Osteoblast (primary cell): ENCODE results near the gene TMEM255B. TPM values are rescaled to one million over a fixed set of nuclear protein-coding genes. Genes with fewer than 3 reads are reported as not detected.

Experiments used
- DNase-seq: peaks from one replicate; pipeline ENCODE4 v3.0.0; 2011; ENCODE audit warnings: low spot score, mixed read lengths; ENCODE audit not compliant: insufficient read length; ENCODE audit errors: missing footprints
- H2AFZ ChIP-seq: 2 replicates; pipeline ENCODE4 v1.6.0; 2011; ENCODE audit warnings: mild to moderate bottlenecking, low read length
- H3K27ac ChIP-seq: 2 replicates; pipeline ENCODE4 v1.5.1; 2011; ENCODE audit warnings: mild to moderate bottlenecking, low read depth, low read length, moderate library complexity
- H3K27me3 ChIP-seq: 2 replicates; pipeline ENCODE4 v1.6.0; 2012; ENCODE audit warnings: mild to moderate bottlenecking, control low read depth, inconsistent platforms, low read length, moderate library complexity; ENCODE audit not compliant: insufficient read depth
- H3K36me3 ChIP-seq: 2 replicates; pipeline ENCODE4 v1.5.1; 2011; ENCODE audit warnings: mild to moderate bottlenecking, low read length, control low read depth, moderate library complexity; ENCODE audit not compliant: insufficient read depth
- H3K4me1 ChIP-seq: 2 replicates; pipeline ENCODE4 v1.5.1; 2011; ENCODE audit warnings: mild to moderate bottlenecking, low read length, control low read depth, moderate library complexity; ENCODE audit not compliant: insufficient read depth
- H3K4me2 ChIP-seq: 2 replicates; pipeline ENCODE4 v1.6.0; 2011; ENCODE audit warnings: mild to moderate bottlenecking, low read length; ENCODE audit not compliant: insufficient read depth
- H3K4me3 ChIP-seq: fragments of 200-600 bp; sonication (generic); 3 replicates; pipeline ENCODE4 v1.5.1; 2012; ENCODE audit warnings: mild to moderate bottlenecking, low read length, inconsistent platforms; ENCODE audit not compliant: insufficient read depth
- H3K79me2 ChIP-seq: 2 replicates; pipeline ENCODE4 v1.6.0; 2012; ENCODE audit warnings: mild to moderate bottlenecking, low read length, control low read depth, inconsistent platforms; ENCODE audit not compliant: insufficient read depth
- H3K9me3 ChIP-seq: 2 replicates; pipeline ENCODE4 v1.5.1; 2011; ENCODE audit warnings: low read depth, low read length, control low read depth
- H4K20me1 ChIP-seq: 2 replicates; pipeline ENCODE4 v1.6.0; 2012; ENCODE audit warnings: mild to moderate bottlenecking, low read length, control low read depth; ENCODE audit not compliant: insufficient read depth
- CTCF ChIP-seq: IDR thresholded peaks from 2 replicates; pipeline ENCODE4 v1.5.1; 2011; ENCODE audit warnings: mild to moderate bottlenecking, low read depth, low read length, moderate library complexity; ENCODE audit errors: extremely low read depth
- total RNA-seq: library from RNA; depleted of rRNA; stranded (reverse); fragments of >200 nt; gene quantifications from 2 replicates; pipeline ENCODE4 v1.2.3, GENCODE V29; 2012

The TMEM255B gene
- total RNA-seq, 1 donor: 1.8 TPM

GRCh38 chr13:113846636-113847318 lies 87.8 kb downstream of the TMEM255B start:
- Histone ChIP-seq H3K27ac (no peak overlapping the region), H3K79me2 (peaks cover 98% of the 10 kb centered on the region), H3K4me1 (peaks cover 25% of the 10 kb centered on the region), H3K36me3 (peaks cover 80% of the 10 kb centered on the region), H4K20me1 (peaks cover 96% of the 10 kb centered on the region), H3K9me3 (no peaks in the 10 kb centered on the region), H2AFZ (no peak overlapping the region), H3K4me3 (no peak overlapping the region), H3K27me3 (no peaks in the 10 kb centered on the region), H3K4me2 (no peak overlapping the region)
- no peak for TF ChIP-seq CTCF
- DNase-seq: peak; percentile 56

DNA sequence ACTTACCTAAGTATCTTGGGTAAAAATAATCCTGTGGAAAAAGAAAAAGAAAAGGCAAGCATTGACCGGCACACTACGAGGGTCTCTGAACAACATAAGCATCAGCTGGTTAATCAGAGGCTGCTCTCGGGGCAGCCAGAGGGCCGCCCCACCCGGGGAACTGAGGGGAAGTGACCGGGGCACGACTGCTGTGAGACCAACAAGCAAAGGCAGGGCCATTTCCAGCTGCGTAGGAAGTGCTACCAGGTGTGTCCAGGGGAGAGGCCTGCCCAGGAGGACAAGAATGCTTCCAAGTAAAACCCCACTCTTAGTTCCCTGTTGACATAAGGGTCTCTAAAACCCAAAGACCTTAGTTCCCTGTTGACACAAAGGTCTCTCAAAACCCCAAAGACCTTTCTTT lies 89.0 kb downstream of the TMEM255B start:
- H3K36me3 ChIP-seq: peaks cover 75% of the 10 kb centered on the region
- no peak for DNase-seq
- peaks cover 96% of the 10 kb centered on the region for H4K20me1 ChIP-seq

GRCh38 chr13:113848431-113849260 lies 89.6 kb downstream of the TMEM255B start:
- no peak for TF ChIP-seq CTCF
- Histone ChIP-seq H3K27me3 (no peaks in the 10 kb centered on the region), H3K4me2 (no peak overlapping the region), H3K36me3 (peaks cover 74% of the 10 kb centered on the region), H3K4me1 (peaks cover 31% of the 10 kb centered on the region), H3K79me2 (peaks cover 98% of the 10 kb centered on the region), H2AFZ (no peak overlapping the region), H3K4me3 (no peak overlapping the region), H3K9me3 (no peaks in the 10 kb centered on the region), H3K27ac (no peak overlapping the region), H4K20me1 (peaks cover 96% of the 10 kb centered on the region)
- peak; percentile 51 for DNase-seq

More for the DNA sequence above, 89.0 kb downstream of the TMEM255B start:
- Histone ChIP-seq H3K4me3 (no peak overlapping the region), H3K4me1 (peaks cover 25% of the 10 kb centered on the region), H3K27ac (no peak overlapping the region), H3K79me2 (peaks cover 98% of the 10 kb centered on the region), H2AFZ (no peak overlapping the region), H3K4me2 (no peak overlapping the region), H3K27me3 (no peaks in the 10 kb centered on the region), H3K9me3 (no peaks in the 10 kb centered on the region)
- TF ChIP-seq CTCF: no peak

- Histone ChIP-seq H3K9me3 (no peaks in the 10 kb centered on the region), H4K20me1 (peaks cover 99% of the 10 kb centered on the region), H3K27ac (no peak overlapping the region), H3K4me3 (no peak overlapping the region), H3K4me2 (no peak overlapping the region), H2AFZ (no peak overlapping the region), H3K79me2 (peaks cover 99% of the 10 kb centered on the region), H3K36me3 (peaks cover 72% of the 10 kb centered on the region), H3K4me1 (peaks cover 40% of the 10 kb centered on the region), H3K27me3 (no peaks in the 10 kb centered on the region)
- no peak for TF ChIP-seq CTCF
- peak; percentile 81 for DNase-seq
Measured at GRCh38 chr13:113849546-113849945, 90.5 kb downstream of the TMEM255B start.
